Neural progenitor cell (in vitro differentiated cells): ENCODE measurements around the gene ZNF503. TPM values are rescaled to one million over a fixed set of nuclear protein-coding genes. Genes with fewer than 3 reads are reported as not detected.

Experiments
- DNase-seq: peaks from one replicate; pipeline ENCODE4 v3.0.0-alpha.2; 2016; ENCODE audit warnings: low spot score
- H2AFZ ChIP-seq: fragments of 200-600 bp; sonication (generic); replicated peaks from 2 replicates; pipeline ENCODE4 v1.6.1; 2016; ENCODE audit warnings: antibody characterized with exemption
- H3F3A ChIP-seq: fragments of 200-600 bp; sonication (generic); 2 replicates; pipeline ENCODE4 v1.6.1; 2016; ENCODE audit warnings: antibody characterized with exemption, low read depth
- H3K27ac ChIP-seq: fragments of 200-600 bp; sonication (generic); 2 replicates; pipeline ENCODE4 v1.5.1; 2016; ENCODE audit warnings: mild to moderate bottlenecking
- H3K27me3 ChIP-seq: fragments of 200-600 bp; sonication (generic); 2 replicates; pipeline ENCODE4 v1.6.1; 2016; ENCODE audit warnings: mild to moderate bottlenecking, moderate library complexity
- H3K36me3 ChIP-seq: fragments of 200-600 bp; sonication (generic); 2 replicates; pipeline ENCODE4 v1.5.1; 2016
- H3K4me1 ChIP-seq: fragments of 200-600 bp; sonication (generic); 2 replicates; pipeline ENCODE4 v1.6.1; 2016; ENCODE audit warnings: mixed run types
- H3K4me2 ChIP-seq: fragments of 200-600 bp; sonication (generic); 2 replicates; pipeline ENCODE4 v1.6.1; 2016
- H3K4me3 ChIP-seq: fragments of 200-600 bp; sonication (generic); 2 replicates; pipeline ENCODE4 v1.5.1; 2016
- H3K79me2 ChIP-seq: fragments of 200-600 bp; sonication (generic); 2 replicates; pipeline ENCODE4 v1.6.1; 2016; ENCODE audit warnings: low read depth
- H3K9ac ChIP-seq: fragments of 200-600 bp; sonication (generic); 2 replicates; pipeline ENCODE4 v1.6.1; 2016
- H3K9me3 ChIP-seq: fragments of 200-600 bp; sonication (generic); 2 replicates; pipeline ENCODE4 v1.5.1; 2016; ENCODE audit warnings: low read depth
- H4K20me1 ChIP-seq: fragments of 200-600 bp; sonication (generic); 2 replicates; pipeline ENCODE4 v1.6.1; 2016; ENCODE audit warnings: low read depth
- H3K27ac Mint-ChIP-seq: 3 replicates; pipeline ENCODE4 v1.8.0; 2021; ENCODE audit warnings: mixed read lengths
- H3K27me3 Mint-ChIP-seq: 2 replicates; pipeline ENCODE4 v1.8.0; 2022; ENCODE audit warnings: low read depth, mild to moderate bottlenecking, inconsistent platforms, moderate library complexity, mixed read lengths; ENCODE audit not compliant: insufficient read depth
- H3K36me3 Mint-ChIP-seq: 3 replicates; pipeline ENCODE4 v1.8.0; 2021; ENCODE audit warnings: mixed read lengths
- H3K4me1 Mint-ChIP-seq: 3 replicates; pipeline ENCODE4 v1.8.0; 2021; ENCODE audit warnings: mixed read lengths
- H3K4me3 Mint-ChIP-seq: 3 replicates; pipeline ENCODE4 v1.8.0; 2021; ENCODE audit warnings: mild to moderate bottlenecking, moderate library complexity, mixed read lengths
- H3K9me3 Mint-ChIP-seq: 3 replicates; pipeline ENCODE4 v1.8.0; 2020; ENCODE audit warnings: mixed read lengths
- CTCF ChIP-seq: fragments of 200-600 bp; sonication (generic); IDR thresholded peaks from 2 replicates; pipeline ENCODE4 v1.5.1; 2017; ENCODE audit warnings: antibody characterized with exemption, mild to moderate bottlenecking
- EZH2 ChIP-seq: fragments of 200-600 bp; sonication (generic); IDR thresholded peaks from 2 replicates; pipeline ENCODE4 v1.6.1; 2017; ENCODE audit warnings: antibody characterized with exemption, mild to moderate bottlenecking, moderate library complexity
- EZH2phosphoT487 ChIP-seq: fragments of 200-600 bp; sonication (generic); IDR thresholded peaks from 2 replicates; pipeline ENCODE4 v1.6.1; 2017; ENCODE audit warnings: antibody characterized with exemption
- total RNA-seq: library from RNA; depleted of rRNA; stranded (reverse); fragments of >200 nt; gene quantifications from 2 replicates; pipeline ENCODE4 v1.2.3, GENCODE V29; 2015; ENCODE audit warnings: low replicate concordance

ZNF503 gene
- total RNA-seq, 1 donor from 2014 or later, result 8.3 TPM

DNA sequence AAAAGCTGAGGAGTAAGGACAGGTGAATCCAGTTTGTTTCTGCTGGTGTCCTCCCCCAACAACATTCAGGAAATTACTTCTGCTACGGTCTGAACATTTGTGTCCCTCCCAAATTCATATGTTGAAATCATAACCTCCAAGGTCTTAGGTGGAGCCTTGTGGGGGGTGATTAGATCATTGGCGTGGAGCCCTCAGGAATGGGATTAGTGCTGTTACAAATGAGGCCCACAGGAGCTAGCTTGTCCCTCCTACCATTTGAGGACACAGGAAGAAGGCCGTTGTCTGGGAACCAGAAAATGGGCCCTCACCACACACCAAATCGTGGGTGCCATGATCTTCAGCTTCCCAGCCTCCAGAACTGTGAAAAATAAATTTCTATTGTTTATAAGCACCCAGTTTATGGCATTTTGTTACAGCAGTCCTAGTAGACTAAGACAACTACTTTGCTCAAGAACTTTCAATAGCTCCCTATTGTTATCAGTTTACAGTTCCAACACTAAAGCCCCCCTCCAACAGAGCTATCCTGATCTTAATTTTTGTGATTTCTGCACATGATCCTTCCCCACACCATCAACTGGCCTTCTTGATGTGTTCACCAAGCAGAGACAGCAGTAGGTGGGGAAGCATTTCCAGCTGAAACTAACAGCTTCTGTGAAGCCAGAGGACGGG, 27.7 kb upstream of the ZNF503 start:
- H3K27ac Mint-ChIP-seq, result no peak overlapping the region
- no peak for TF ChIP-seq EZH2phosphoT487
- TF ChIP-seq EZH2, result no peak
- no peak for TF ChIP-seq CTCF
- H3K9me3 Mint-ChIP-seq, result peaks cover 2% of the 10 kb centered on the region
- Histone ChIP-seq H3K4me2 (peak overlapping the region; percentile 53), H3F3A (peaks cover 32% of the 10 kb centered on the region), H4K20me1 (peaks cover 7% of the 10 kb centered on the region), H3K9ac (no peak overlapping the region), H3K4me3 (no peak overlapping the region), H3K4me1 (peaks cover 46% of the 10 kb centered on the region), H3K27me3 (peaks cover 95% of the 10 kb centered on the region), H3K9me3 (no peaks in the 10 kb centered on the region), H3K36me3 (no peaks in the 10 kb centered on the region), H2AFZ (no peak overlapping the region), H3K79me2 (no peaks in the 10 kb centered on the region), H3K27ac (no peak overlapping the region)
- H3K4me3 Mint-ChIP-seq, result peak overlapping the region; percentile 54
- H3K4me1 Mint-ChIP-seq, result peaks cover 55% of the 10 kb centered on the region
- no peaks in the 10 kb centered on the region for H3K36me3 Mint-ChIP-seq
- DNase-seq, result no peak
- H3K27me3 Mint-ChIP-seq, result peaks cover 26% of the 10 kb centered on the region

- peak overlapping the region; percentile 50 for H3K27ac Mint-ChIP-seq
- Histone ChIP-seq H3K27me3 (peaks cover 95% of the 10 kb centered on the region), H3K9me3 (no peaks in the 10 kb centered on the region), H2AFZ (no peak overlapping the region), H3K4me3 (no peak overlapping the region), H3K4me1 (peaks cover 43% of the 10 kb centered on the region), H3F3A (peaks cover 32% of the 10 kb centered on the region), H3K79me2 (no peaks in the 10 kb centered on the region), H3K27ac (no peak overlapping the region), H3K9ac (no peak overlapping the region), H3K4me2 (no peak overlapping the region), H4K20me1 (peaks cover 7% of the 10 kb centered on the region), H3K36me3 (no peaks in the 10 kb centered on the region)
- TF ChIP-seq CTCF (no peak), EZH2phosphoT487 (no peak), EZH2 (no peak)
- H3K4me1 Mint-ChIP-seq, result peaks cover 50% of the 10 kb centered on the region
- no peaks in the 10 kb centered on the region for H3K36me3 Mint-ChIP-seq
- peaks cover 2% of the 10 kb centered on the region for H3K9me3 Mint-ChIP-seq
- peak overlapping the region; percentile 10 for H3K4me3 Mint-ChIP-seq
- DNase-seq, result no peak
- peaks cover 22% of the 10 kb centered on the region for H3K27me3 Mint-ChIP-seq
These were observed 27.0 kb upstream of the ZNF503 start for GRCh38 chr10:75428434-75429158.

DNA sequence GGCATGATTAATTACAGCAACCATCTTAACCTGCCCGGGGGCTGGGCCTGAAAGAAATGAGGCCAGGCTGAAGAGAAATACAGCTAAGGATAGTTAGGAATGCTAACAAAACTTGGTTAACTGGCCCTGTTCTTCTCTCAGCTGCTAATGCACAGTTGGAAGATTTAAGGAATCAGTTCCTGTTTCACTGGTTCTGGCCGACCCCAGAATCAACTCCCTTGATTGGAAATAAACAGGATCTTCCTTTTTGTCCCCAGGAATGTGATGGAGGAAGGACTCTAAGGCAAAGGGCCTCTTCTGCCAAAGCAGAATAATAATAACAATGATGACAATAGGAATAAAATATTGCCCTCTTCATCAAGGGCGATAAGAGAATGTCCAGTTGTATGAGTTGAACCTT, 26.4 kb upstream of the ZNF503 start:
- Mint-ChIP-seq H3K36me3 (no peaks in the 10 kb centered on the region), H3K9me3 (peaks cover 2% of the 10 kb centered on the region), H3K27ac (no peak overlapping the region), H3K4me1 (peaks cover 44% of the 10 kb centered on the region), H3K27me3 (peaks cover 22% of the 10 kb centered on the region), H3K4me3 (peak overlapping the region; percentile 10)
- Histone ChIP-seq H3K9ac (no peak overlapping the region), H3K9me3 (no peaks in the 10 kb centered on the region), H4K20me1 (peaks cover 7% of the 10 kb centered on the region), H3F3A (peaks cover 30% of the 10 kb centered on the region), H3K4me2 (no peak overlapping the region), H3K27me3 (peaks cover 95% of the 10 kb centered on the region), H3K4me1 (peaks cover 37% of the 10 kb centered on the region), H3K36me3 (no peaks in the 10 kb centered on the region), H3K79me2 (no peaks in the 10 kb centered on the region), H3K4me3 (no peak overlapping the region), H2AFZ (no peak overlapping the region), H3K27ac (no peak overlapping the region)
- DNase-seq, result no peak
- no peak for TF ChIP-seq CTCF
- no peak for TF ChIP-seq EZH2
